HG03565 (cell line): ENCODE measurements around the gene TEAD1.

Source experiments
- ATAC-seq: cut with Tn5 transposase; IDR thresholded peaks from one replicate; pipeline ENCODE4 v1.9.1; 2021; ENCODE audit warnings: mild to moderate bottlenecking, moderate library complexity; ENCODE audit not compliant: unreplicated experiment

Gene TEAD1

DNA sequence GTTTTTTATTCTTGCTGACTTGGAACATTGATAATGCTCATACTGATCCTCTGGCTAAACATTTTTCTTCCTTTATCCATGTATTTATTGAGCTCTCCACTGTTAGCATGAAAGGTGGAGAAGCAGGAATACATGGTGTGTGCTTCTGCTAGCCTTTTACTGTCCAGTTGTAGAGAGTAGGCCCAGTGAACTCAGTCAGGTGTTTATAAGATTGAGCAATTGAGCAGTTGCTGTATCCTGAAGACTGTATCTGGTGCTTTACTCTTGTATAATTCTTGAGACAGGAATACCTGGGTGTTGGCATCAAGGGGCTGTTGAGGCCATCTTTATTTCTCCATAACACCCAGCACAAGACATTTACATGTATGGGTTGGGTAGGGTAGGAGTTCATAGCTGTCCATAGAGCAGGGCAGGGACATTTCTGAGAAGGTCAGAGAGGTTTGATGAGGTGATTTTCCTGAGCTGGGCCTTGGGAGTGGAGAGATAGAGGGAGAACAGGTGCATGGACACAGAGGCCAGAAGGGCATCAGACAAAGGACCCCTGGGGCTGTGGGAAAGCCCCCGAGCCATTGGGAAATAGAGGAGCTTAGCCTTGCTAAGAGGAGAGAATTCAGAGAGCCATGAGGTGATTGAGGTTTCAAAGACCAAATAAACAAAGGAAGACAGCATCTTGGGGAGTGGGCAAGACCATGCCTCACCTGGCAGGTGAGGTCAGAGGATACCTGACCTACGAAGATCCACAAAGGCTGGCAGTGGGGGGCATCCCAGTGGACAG, 155.5 kb downstream of the TEAD1 start:
- no peak for ATAC-seq

GRCh38 chr11:12831471-12832202, 157.4 kb downstream of the TEAD1 start:
- no peak for ATAC-seq

DNA sequence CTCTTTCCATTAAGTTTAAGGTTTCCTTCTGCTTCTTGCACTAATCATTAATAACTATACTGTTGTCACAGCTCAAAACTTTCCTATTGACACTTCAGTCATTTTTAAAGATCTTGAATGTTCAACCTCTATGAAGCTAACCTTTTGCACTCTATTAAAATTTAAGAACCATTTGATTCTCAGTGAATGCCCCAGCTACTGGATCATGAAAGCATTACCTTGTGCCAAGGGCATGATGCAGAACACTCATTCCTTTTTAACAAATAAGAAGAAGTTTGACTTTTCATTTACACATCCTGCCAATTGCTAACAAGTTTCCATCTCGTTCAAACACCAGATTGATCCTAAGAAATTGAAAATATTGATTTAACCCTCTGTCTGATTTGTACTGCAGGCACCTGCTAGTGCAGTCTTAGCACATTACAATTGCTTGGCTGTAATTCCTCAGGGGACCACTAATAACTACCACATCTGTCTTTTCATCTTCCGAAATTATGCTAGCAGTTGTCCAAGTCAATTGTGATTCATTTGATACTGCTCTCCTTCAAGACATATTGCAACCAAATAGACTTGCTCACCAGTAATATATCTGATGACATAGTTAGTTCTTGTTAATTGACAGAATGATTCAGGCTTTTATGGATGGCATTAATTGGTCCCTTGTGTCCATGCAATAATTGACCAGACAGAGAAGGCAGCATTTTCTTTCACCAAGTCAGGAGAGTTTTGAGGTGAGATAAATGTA, 158.4 kb downstream of the TEAD1 start:
- ATAC-seq, result no peak

- no peak for ATAC-seq
These were observed 159.9 kb downstream of the TEAD1 start for GRCh38 chr11:12834166-12834565.

DNA sequence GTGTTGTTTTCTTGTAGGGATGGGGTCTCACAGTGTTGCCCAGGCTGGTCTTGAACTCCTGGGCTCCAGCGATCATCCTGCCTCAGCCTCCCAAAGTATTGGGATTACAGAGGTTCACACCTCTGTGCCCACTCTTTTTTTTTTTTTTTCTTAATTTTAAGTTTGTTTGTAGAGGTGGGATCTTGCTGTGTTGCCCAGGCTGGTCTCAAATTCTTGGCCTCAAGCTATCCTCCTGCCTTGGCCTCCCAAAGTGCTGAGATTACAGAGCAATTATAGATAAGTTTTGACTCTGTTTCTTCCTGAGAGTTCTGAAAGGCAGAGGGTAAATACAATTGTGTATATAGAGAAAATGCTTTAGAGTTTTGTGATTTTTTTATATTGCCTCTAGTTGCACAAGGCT, 160.4 kb downstream of the TEAD1 start:
- ATAC-seq, result no peak

GRCh38 chr11:12835286-12835685, 161.1 kb downstream of the TEAD1 start:
- no peak for ATAC-seq

- ATAC-seq, result no peak
These were observed 164.4 kb downstream of the TEAD1 start for GRCh38 chr11:12838463-12839123.

DNA sequence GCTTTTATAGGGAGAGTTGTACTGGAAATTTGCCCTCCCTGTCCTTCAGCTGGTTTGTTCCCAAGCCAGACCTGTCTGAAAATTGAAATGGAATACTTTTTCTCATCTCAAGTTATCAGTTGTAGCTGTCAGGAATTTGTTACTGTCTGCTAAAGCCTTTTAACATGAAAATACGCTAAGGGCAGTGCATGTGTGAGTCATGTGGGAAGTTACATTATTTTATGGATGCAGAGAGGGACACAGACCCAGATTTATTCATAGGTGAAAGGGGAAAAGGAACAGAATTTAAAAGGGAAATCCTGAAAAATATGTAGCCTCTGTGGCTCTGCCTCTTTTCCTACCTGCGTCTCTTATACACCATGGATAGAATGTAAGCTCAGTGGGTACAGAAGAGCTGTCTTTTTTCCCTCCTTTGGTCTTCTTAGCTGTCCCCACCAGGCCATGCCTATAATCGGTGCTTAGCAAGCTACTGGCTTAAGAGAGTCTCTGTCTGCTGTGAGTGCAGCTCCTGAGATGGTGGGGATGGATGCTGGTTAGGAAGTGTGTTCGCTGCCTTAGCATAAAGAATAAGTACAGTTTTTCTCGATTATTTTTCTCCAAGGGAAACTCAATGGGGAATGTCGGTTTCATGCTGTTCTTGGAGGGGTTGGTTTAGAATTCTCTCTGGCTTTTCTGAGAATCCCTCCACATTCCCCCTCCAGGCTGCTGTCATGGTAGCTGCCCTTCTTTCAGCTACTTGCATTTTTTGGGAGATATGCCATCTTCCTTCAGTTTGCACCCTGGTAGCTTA, 166.8 kb downstream of the TEAD1 start:
- no peak for ATAC-seq

DNA sequence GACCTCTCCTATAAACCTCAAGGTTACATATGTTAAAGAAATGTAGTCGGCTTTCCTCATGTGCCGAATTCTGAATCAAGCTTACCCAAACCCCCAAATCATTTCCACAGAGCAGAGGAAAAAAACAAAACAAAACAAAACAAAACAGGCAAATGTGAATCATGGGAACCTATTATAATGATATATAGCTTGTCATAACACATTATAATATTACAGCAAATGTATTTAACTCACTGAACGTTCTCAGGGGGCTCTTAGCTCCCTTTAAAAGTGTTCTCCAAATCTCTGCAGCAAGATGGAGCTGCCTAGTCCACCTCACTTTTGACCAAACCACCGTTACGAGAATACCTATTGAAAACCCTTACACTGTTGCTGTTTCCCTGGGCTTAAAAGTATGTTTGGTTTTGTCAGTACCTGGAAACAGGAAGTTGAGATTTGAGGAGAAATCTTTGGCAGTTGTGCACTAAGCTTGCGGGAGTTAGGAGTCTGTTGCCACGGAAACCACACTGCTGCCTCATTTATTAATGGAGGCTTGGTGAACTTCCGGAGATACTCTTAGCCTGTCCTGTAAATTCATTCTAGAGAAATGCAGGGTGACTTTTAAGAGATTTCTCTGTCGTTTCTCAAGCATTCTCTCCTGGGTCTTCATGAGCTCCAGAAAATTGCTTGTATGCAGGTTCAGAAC, 167.9 kb downstream of the TEAD1 start:
- no peak for ATAC-seq

GRCh38 chr11:12842933-12843636, 168.9 kb downstream of the TEAD1 start:
- no peak for ATAC-seq

DNA sequence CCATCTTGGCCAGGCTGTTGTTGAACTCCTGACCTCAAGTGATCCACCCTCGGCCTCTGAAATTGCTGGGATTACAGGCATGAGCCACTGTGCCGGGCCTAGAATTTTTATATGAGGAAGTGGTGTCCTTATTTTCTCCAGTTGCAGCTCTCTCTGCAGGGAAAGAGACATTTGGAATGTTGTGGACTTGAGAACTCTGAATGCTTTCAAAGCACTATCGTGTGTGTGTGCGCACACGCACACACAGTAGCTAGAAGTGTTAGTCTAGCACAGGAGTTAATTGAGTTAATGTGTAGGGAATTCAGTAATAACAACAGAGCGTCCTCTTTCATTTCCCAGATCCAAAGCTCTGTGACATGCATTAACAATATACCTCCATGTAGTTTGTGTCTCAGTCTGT, 170.9 kb downstream of the TEAD1 start:
- ATAC-seq, result no peak

DNA sequence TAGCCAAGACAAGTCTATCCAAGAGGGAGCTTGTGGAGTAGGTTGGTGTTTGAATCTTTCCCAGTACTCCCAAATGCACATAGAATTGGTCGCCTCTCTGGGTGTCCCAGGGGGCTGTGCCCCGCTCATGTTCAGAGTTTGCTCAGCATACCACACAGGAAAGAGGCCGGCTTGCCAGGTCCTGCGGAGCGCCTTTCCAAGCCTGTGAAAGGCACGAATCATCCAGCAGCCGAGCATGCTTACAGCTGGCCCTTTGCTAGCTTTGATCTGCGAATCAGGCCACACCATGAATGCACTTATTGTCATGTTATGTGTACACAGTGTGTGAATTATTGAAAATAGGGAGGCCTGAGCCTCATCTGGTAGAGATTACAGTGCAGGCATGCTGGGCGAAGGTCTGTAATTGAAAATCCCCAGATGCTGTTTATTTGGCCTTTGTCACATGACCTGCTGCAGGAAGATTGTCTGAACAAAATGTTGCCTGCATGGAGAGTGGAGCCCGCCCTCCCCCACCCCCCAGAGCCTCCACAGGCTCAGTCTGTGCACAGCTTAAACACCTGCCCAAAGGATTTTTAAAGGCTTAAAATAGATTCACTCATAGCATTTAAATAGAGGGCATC, 171.6 kb downstream of the TEAD1 start:
- ATAC-seq, result no peak

- no peak for ATAC-seq
These were observed 172.8 kb downstream of the TEAD1 start for GRCh38 chr11:12846786-12847615.

GRCh38 chr11:12848413-12848812, 174.2 kb downstream of the TEAD1 start:
- ATAC-seq, result no peak

DNA sequence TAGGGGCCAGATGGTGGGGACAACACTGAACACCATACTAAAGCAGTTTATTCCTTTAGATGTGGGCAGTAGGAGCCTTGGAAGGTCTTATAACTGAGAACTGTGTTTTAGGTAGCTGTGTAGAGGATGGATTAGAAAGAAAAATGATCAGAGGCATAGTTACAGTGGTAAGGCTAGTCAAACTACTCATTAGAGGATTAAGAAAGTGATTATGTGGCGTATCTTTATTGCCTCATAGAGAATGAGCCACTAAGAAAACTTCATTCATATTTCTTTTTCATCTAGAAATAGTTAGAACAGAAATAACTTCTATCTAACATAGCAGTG, 179.1 kb downstream of the TEAD1 start:
- no peak for ATAC-seq

DNA sequence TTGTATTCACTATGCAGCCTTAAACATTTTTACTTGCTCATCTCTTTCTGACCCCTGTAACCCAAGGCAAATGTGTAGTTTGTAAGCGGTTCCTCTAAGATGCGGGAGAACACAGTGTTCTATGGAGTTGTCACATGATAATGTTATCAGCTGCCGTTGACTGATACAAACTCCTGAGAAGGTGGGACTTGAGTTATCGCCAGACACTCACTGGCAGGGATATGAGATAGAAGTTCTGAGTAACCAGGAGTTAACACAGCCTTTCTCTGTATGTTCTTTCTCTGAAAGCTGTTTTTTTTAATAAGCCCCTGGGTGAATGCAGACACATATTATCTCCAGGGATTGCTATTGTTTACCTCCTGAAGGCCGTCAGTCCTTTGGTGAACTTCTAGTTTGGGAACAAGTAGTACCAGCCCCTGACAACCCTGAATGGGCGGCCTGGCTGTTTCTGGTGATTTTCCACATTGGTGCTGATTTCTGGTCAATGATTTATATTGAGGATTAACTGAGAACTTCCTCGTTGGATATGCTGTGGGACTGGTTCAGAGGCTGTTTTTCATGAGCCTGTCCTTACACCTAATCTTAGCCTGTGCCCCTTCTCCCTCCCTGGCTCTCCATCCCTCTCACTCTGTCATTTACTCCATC, 179.6 kb downstream of the TEAD1 start:
- ATAC-seq, result no peak

DNA sequence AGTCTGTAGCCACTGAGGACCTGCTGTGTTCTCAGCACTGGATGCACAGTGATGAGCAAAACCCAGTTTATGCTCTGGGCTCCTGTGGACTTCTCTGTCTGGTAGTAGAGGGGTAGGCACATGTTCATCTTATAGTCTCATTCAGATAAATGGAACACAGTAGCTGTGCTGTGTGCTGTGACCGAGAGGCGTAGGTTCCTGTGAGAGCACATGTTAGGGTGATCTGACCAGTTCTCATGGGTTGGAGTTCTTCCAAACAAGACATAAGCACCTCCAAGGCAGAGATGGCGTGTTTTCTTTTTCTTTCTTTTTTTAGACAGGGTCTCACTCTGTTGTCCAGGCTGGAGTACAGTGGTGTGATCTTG, 180.1 kb downstream of the TEAD1 start:
- no peak for ATAC-seq

- ATAC-seq, result no peak
These were observed 180.6 kb downstream of the TEAD1 start for GRCh38 chr11:12854829-12855228.
